Effector memory CD4-positive, alpha-beta T cell (primary cell): Measurements from ENCODE around the gene DHRS7B.
"Not testable (repeated sequence)": the region's sequence is repeated elsewhere in the genome, so short reads cannot be mapped to it uniquely, and the experiment has no call there.

Source experiments
- DNase-seq, 3 donors: peaks; one replicate each; pipeline ENCODE4 v3.0.0-alpha.2; 2020
- H3K27ac ChIP-seq: 2 replicates; pipeline ENCODE4 v1.7.0; 2013; ENCODE audit warnings: mild to moderate bottlenecking, low read length, moderate library complexity; ENCODE audit not compliant: insufficient read depth, poor library complexity, severe bottlenecking
- H3K27me3 ChIP-seq: replicated peaks from 2 replicates; pipeline ENCODE4 v1.7.0; 2013; ENCODE audit warnings: mild to moderate bottlenecking, low read length; ENCODE audit not compliant: insufficient read depth, control insufficient read depth, poor library complexity, severe bottlenecking
- H3K36me3 ChIP-seq: 2 replicates; pipeline ENCODE4 v1.7.0; 2013; ENCODE audit warnings: mild to moderate bottlenecking, low read length, moderate library complexity; ENCODE audit not compliant: control insufficient read depth, insufficient read depth
- H3K4me1 ChIP-seq: 2 replicates; pipeline ENCODE4 v1.7.0; 2013; ENCODE audit warnings: low read length, mild to moderate bottlenecking; ENCODE audit not compliant: control insufficient read depth, insufficient read depth, poor library complexity, severe bottlenecking
- H3K4me3 ChIP-seq: 2 replicates; pipeline ENCODE4 v1.7.0; 2013; ENCODE audit warnings: low read length, low read depth, mild to moderate bottlenecking; ENCODE audit not compliant: insufficient read depth, poor library complexity, severe bottlenecking
- H3K9me3 ChIP-seq: 2 replicates; pipeline ENCODE4 v1.7.0; 2013; ENCODE audit warnings: mild to moderate bottlenecking, low read length, moderate library complexity; ENCODE audit not compliant: control insufficient read depth
- total RNA-seq, 3 donors: gene quantifications; one replicate each; lab custom pipeline; 2026; lab: John Stamatoyannopoulos, UW

Gene DHRS7B, protein sequence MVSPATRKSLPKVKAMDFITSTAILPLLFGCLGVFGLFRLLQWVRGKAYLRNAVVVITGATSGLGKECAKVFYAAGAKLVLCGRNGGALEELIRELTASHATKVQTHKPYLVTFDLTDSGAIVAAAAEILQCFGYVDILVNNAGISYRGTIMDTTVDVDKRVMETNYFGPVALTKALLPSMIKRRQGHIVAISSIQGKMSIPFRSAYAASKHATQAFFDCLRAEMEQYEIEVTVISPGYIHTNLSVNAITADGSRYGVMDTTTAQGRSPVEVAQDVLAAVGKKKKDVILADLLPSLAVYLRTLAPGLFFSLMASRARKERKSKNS
- total RNA-seq, result 4.7 to 12.3 (median 8.7) reads per million in 3 donors

DNA sequence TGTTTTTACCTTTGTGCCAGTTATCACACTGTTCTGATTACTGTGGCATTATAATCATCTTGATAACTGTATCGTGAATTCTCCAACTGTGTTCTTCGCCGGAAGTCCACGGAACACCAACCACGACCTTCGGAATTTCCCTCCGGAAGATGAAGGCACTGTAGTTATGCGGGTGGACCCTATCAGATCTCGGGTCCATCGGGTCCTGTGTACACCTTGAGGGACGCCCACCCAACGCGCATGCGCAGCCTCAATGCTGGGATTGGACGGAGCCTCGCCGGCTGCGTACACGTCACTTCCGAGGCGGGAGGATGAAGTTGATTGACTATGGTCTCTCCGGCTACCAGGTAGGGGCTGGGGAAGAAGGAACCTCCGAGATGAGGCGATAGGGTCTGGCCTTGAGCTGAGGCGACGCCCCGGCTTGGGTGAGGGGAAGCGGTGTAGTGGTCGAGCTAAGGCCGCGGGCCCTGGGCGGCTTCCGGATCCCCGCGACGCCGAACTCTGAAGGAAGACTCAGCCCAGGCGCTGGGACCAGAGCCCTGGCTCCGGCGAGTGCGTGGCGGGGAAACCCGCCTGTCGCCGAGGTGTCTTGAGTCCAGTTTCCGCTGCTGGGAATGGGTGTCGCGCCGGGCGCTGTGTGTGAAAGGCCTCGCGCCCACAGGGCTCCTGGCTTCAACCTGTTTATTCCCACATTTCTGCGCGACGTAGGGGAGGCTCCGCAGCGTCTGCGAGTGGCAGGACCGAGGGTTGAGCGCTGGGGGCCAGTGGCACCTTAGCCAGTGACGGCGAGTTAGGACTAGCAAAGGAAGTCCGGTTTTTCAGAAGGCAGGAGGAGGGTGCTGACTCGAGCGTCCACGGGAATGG is at the start of gene DHRS7B:
TSS of gene DHRS7B (plus strand) at position 320 of the 864 bp plus-strand sequence. CDS start at position 328, 8 bp downstream.
- Histone ChIP-seq H3K27me3 (no peaks in the 10 kb centered on the region), H3K9me3 (no peaks in the 10 kb centered on the region), H3K4me3 (peak within 1 kb of the TSS; percentile 88), H3K36me3 (no peaks in the 10 kb centered on the region), H3K4me1 (peaks cover 12% of the 10 kb centered on the region), H3K27ac (peak within 1 kb of the TSS; percentile 93)
- peak; percentile 93 to 97 (median 94) for DNase-seq

DNA sequence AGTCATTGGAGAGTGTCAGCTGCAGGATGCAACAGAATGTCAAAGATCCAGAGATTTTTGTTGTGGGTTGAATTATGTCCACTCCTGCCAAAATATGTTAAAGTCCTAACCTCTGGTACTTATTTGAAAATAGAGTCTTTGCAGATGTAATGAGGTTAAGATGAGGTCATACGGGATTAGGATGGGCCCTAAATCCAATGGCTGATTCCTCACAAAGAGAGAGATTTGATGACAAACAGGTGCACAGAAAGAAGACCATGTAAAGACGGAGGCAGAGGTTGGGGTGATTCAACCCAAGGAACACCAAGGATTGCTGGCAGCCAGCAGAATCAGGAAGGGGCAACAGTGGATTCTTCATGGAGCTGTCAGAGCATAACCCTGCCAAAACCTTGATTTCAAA is 49.5 kb upstream of the DHRS7B start:
- no peaks in the 10 kb centered on the region for H3K36me3 ChIP-seq

DNA sequence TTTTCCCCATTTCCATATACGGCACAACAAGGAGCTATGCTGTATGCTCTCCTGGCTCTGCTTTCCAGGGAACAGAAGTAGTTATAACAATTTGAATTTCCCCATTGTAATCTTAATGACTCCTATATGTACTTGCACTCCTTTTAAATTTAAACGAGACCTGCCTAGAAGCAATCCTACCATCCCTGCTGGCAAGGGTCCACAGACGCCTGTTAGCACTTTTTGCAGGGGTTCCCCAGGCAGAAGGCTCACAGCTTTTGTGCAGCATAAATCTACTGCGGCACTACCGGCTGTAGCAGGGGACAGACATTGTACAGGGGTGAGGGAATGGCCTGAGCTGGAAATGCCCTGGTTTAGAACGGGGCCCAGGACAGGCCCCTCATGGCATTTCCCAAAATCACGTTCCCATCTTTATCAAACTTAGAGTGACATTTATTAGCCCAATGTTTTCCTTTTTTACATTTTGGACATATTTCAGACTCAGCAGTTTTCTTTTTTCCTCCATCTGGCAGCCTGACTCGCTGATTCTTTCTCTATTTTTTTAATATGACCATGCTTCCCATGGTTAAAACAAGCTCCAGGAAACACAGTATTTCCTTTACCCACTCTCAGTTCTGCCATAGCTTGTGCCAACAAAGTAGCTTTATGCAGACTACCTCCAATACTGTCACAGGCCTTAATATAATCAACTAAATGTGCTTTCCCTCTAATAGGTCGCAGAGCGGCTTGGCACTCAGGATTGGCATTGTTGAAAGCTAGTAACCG is 48.6 kb upstream of the DHRS7B start:
- H3K4me3 ChIP-seq, result no peak overlapping the region
- H3K27me3 ChIP-seq, result no peaks in the 10 kb centered on the region
- no peaks in the 10 kb centered on the region for H3K36me3 ChIP-seq
- no peaks in the 10 kb centered on the region for H3K4me1 ChIP-seq
- no peak overlapping the region for H3K27ac ChIP-seq
- no peak for DNase-seq
- H3K9me3 ChIP-seq, result no peaks in the 10 kb centered on the region

More for the DNA sequence above, 49.5 kb upstream of the DHRS7B start:
- Histone ChIP-seq H3K4me3 (no peak overlapping the region), H3K27ac (no peak overlapping the region), H3K9me3 (no peaks in the 10 kb centered on the region), H3K27me3 (no peaks in the 10 kb centered on the region), H3K4me1 (no peaks in the 10 kb centered on the region)
- no peak for DNase-seq

DNA sequence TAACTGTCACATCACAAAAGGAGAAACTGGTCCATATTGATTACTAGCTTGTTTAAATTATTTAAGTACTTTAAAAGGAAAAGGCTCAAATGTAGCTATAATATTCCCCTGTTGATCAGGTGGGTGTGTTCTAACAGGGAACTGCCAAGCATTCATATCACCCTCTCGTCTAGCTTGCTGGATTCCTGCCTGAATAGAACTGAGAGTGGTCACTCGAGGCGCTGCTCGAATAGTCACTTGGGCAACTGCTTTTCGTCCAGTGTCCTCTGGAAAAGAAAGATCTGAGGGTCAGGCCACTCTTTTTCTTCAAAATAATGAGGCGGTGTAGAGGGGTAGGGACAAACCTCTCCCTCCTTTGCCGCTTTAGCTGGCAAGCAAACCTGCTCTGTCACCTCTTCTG is 47.6 kb upstream of the DHRS7B start:
- Histone ChIP-seq H3K9me3 (no peaks in the 10 kb centered on the region), H3K4me3 (no peak overlapping the region), H3K27me3 (no peaks in the 10 kb centered on the region), H3K4me1 (no peaks in the 10 kb centered on the region), H3K27ac (no peak overlapping the region), H3K36me3 (no peaks in the 10 kb centered on the region)
- no peak for DNase-seq

DNA sequence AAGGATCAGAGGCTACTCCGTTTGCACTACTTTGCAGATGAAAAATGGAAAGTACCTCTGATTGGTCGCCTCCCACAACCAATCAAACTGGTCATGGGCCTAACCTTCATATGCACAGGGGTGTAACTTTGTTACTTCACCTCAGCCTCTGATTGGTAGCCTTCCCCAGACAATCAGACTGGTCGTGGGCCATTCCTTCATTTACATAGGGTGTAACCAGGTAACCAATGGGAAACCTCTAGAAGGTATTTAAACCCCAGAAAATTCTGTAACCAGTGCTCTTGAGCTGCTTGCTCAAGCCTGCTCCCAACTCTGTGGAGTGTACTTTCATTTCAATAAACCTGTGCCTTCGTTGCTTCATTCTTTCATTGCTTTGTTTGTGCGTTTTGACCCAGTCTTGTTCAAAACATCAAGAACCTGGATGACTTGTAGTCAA is 44.7 kb upstream of the DHRS7B start:
- Histone ChIP-seq H3K4me1 (no peaks in the 10 kb centered on the region), H3K27me3 (no peaks in the 10 kb centered on the region), H3K36me3 (no peaks in the 10 kb centered on the region), H3K9me3 (no peaks in the 10 kb centered on the region), H3K27ac (no peak overlapping the region), H3K4me3 (no peak overlapping the region)
- no peak for DNase-seq

DNA sequence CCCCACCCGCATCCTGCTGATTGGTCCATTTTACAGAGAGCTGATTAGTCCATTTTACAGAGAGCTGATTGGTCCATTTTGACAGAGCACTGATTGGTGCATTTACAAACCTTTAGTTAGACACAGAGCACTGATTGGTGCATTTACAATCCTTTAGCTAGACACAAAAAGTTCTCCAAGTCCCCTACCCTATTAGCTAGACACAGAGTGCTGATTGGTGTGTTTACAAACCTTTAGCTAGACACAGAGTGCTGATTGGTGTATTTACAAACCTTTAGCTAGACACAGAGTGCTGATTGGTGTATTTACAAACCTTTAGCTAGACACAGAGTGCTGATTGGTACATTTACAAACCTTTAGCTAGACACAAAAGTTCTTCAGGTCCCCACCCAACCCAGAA is 41.5 kb upstream of the DHRS7B start:
- H3K27ac ChIP-seq, H3K4me3 ChIP-seq, H3K36me3 ChIP-seq, H3K4me1 ChIP-seq, H3K9me3 ChIP-seq, DNase-seq, H3K27me3 ChIP-seq: not testable (repeated sequence)

DNA sequence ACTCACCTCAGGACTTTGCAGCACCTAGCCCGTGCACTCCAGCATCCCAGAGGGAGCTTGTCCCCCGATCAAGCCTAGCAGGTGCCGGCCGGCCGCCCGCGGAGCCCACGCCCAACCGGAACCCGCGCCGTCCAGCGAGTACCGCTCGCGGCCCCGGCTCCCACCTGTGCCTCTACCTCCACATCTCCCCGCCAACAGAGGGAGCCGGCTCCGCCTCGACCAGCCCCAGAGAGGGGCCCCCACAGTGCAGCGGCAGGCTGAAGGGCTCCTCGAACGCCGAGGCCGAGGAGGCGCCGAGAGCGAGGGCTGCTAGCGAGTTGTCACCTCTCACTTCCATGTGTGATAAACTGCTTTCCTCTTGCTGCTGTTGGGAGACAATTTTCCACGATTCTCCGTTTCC is 41.1 kb upstream of the DHRS7B start:
- Histone ChIP-seq H3K36me3 (no peaks in the 10 kb centered on the region), H3K27ac (no peak overlapping the region), H3K9me3 (no peaks in the 10 kb centered on the region), H3K4me3 (no peak overlapping the region), H3K4me1 (no peaks in the 10 kb centered on the region), H3K27me3 (no peaks in the 10 kb centered on the region)
- no peak for DNase-seq

DNA sequence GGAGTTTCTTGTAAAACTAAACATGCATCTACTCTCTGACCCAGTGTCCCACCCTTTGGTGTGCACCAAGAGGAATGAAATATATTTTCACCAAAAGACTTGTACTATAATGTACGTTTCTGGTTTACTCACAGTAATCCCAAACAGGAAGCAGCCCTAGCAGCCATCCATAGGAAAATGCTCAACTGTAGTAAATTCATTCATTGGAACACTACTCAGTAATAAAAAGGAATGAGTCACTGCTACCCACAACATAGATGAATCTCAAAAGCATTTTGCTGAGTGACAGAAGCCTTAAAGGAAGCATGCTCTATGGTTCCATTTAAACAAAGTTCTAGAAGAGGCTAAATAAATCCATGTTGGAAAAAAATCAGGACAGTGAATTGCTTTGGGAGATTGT is 37.6 kb upstream of the DHRS7B start:
- Histone ChIP-seq H3K9me3 (no peaks in the 10 kb centered on the region), H3K4me1 (no peaks in the 10 kb centered on the region), H3K27ac (no peak overlapping the region), H3K27me3 (no peaks in the 10 kb centered on the region), H3K4me3 (no peak overlapping the region), H3K36me3 (no peaks in the 10 kb centered on the region)
- no peak for DNase-seq

DNA sequence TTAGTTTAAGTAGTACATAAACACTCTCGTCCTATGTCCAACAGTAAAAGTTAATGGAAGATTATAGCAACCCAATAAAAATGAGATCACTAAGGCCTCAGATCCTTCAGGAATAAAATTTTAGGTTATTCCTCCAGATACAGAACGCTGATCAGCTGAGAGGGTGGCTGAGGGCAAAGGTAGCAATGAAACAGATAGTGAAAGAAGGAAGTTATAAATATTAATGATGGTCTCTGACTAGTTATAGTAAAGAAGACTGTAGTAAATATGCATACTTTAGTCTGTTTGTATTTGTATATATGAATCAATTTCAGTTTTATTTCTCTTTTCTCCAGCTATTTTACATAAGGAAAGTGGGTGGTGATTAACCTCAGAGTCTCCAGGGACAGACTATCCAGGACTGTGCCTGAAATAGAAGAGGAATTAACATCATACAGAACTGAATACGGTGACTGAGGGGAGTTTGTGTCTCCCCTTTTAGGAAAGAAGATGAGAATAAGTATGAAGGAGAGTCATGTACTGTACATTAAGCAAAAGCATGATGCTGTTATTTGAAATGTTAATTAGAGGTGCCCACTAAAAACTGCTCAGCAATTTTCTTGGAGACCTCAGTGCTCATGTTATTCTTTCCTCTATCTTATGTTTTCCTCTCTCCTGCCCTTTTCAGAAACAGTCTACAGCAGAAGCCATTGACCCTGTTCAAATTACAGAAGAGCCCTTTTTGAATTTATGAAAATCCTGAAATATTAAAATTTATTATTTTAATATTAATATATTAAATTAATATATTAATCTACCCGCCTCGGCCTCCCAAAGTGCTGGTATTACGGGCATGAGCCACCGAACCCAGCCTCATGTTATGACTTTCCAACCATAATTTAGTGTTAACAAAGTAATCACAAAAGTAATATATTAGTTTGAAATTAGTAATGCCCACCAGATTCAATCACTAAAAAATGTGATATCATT is 36.5 kb upstream of the DHRS7B start:
- Histone ChIP-seq H3K4me3 (no peak overlapping the region), H3K36me3 (no peaks in the 10 kb centered on the region), H3K27me3 (no peaks in the 10 kb centered on the region), H3K4me1 (no peaks in the 10 kb centered on the region), H3K9me3 (no peaks in the 10 kb centered on the region), H3K27ac (no peak overlapping the region)
- no peak for DNase-seq
